Measurements from ENCODE around the gene BRK1.

DNA sequence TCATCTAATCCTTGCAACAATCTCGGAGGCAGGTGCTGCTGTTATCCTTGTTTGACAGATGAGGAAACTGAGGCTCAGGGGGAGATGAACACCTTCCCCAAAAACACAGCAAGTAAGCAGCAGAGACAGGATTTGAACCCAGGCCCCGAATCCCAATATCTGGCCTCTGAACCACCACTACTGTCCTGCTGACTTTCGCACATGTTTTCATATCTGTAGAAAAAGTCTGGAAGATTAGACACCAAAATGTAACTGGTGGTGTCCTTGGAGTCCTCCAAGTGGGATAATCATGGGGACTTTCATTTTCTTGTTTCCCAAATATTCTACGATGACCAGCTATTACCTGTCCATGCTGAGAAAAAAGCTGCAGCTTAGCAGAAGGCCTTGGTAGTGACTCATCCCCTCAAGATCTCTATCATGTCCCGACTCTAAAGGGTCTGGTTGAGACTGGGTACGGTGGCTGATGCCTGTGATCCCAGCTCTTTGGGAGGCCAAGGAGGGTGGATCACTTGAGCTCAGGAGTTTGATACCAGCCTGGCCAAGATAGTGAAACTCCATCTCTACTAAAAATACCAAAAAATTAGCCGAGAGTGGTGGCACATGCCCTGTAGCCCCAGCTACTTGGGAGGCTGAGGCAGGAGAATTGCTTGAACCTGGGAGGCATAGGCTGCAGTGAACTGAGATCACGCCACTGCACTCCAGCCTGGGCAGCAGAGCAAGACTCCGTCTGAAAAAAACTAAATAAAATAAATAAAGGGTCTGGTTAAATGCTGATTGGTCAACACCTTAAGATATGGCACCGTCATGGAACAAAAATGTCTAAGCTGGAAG is 57.8 kb downstream of the BRK1 start:
- TF ChIP-seq EZH2phosphoT487 (IDR thresholded peaks at IDR 0.05; ENCODE audit: borderline replicate concordance, low read depth): no peak
- TF ChIP-seq, protein P1, sequence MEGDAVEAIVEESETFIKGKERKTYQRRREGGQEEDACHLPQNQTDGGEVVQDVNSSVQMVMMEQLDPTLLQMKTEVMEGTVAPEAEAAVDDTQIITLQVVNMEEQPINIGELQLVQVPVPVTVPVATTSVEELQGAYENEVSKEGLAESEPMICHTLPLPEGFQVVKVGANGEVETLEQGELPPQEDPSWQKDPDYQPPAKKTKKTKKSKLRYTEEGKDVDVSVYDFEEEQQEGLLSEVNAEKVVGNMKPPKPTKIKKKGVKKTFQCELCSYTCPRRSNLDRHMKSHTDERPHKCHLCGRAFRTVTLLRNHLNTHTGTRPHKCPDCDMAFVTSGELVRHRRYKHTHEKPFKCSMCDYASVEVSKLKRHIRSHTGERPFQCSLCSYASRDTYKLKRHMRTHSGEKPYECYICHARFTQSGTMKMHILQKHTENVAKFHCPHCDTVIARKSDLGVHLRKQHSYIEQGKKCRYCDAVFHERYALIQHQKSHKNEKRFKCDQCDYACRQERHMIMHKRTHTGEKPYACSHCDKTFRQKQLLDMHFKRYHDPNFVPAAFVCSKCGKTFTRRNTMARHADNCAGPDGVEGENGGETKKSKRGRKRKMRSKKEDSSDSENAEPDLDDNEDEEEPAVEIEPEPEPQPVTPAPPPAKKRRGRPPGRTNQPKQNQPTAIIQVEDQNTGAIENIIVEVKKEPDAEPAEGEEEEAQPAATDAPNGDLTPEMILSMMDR (IDR thresholded peaks at IDR 0.05): no peak
- no peak for TF ChIP-seq RFX5 (IDR thresholded peaks at IDR 0.05; ENCODE audit: low read length)
- TF ChIP-seq, protein P2, sequence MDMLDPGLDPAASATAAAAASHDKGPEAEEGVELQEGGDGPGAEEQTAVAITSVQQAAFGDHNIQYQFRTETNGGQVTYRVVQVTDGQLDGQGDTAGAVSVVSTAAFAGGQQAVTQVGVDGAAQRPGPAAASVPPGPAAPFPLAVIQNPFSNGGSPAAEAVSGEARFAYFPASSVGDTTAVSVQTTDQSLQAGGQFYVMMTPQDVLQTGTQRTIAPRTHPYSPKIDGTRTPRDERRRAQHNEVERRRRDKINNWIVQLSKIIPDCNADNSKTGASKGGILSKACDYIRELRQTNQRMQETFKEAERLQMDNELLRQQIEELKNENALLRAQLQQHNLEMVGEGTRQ (IDR thresholded peaks at IDR 0.05; ENCODE audit: borderline replicate concordance, low read depth, low read length): no peak
- no peak for TF ChIP-seq MXI1 (IDR thresholded peaks at IDR 0.05; ENCODE audit: low read depth, low read length)
